ENCODE measurements around the gene OTOG.

DNA sequence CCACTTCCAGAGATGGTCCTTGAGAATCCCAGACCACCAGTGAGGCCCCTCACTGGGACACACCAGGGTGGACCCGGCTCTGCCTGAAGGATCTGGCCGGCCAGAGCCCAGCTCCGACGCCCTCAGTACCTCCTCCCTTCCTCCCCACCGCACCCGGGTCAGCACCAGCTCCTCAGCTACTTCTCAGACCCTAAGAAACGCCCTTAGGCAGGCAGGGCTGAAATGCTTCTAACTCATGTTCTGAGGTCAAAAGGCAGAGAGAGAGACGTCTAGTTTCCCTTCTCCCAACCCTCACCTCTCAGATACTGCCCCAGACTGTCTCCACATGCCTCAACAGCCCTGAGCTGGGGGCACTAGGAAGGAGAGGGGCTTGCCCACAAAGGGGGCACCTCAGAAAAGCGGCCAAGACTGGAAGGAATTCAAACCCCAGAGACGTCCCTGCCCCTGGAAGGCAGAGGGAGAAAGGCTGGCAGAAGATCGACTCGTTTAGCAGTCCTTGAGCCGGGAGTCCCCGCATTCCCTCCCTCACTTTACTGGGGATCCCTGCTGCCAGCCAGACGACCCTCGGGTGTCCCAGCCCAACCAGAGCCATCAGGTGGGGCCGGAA, 3.4 kb upstream of the OTOG start:
- TF ChIP-seq, protein P1, sequence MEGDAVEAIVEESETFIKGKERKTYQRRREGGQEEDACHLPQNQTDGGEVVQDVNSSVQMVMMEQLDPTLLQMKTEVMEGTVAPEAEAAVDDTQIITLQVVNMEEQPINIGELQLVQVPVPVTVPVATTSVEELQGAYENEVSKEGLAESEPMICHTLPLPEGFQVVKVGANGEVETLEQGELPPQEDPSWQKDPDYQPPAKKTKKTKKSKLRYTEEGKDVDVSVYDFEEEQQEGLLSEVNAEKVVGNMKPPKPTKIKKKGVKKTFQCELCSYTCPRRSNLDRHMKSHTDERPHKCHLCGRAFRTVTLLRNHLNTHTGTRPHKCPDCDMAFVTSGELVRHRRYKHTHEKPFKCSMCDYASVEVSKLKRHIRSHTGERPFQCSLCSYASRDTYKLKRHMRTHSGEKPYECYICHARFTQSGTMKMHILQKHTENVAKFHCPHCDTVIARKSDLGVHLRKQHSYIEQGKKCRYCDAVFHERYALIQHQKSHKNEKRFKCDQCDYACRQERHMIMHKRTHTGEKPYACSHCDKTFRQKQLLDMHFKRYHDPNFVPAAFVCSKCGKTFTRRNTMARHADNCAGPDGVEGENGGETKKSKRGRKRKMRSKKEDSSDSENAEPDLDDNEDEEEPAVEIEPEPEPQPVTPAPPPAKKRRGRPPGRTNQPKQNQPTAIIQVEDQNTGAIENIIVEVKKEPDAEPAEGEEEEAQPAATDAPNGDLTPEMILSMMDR (IDR thresholded peaks at IDR 0.05) = no peak
- no peak for TF ChIP-seq POLR2A (IDR thresholded peaks at IDR 0.05)
